C1 segment of cervical spinal cord (tissue), 14 donors: ENCODE measurements around the gene USP34.
"Not testable (repeated sequence)": the region's sequence is repeated elsewhere in the genome, so short reads cannot be mapped to it uniquely, and the experiment has no call there.

ENCODE experiments used
- DNase-seq, 14 donors: peaks; one replicate each; lab custom pipeline; 2025; lab: John Stamatoyannopoulos, UW

Gene USP34

DNA sequence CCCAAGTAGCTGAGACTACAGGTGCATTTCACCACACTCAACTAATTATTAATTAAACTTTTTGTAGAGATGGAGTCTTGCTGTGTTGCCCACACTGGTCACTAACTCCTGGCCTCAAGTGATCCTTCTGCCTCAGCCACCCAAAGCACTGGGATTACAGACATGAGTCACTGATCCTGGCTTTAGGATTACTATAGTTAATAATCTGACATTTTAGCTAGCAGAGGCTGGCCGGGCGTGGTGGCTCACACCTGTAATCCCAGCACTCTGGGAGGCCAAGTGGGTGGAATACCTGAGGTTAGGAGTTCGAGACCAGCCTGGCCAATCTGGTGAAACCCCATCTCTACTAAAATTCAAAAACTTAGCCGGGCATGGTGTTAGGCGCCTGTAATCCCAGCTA lies 39.5 kb downstream of the USP34 start:
- DNase-seq: no peak

- DNase-seq: no peak
Observed at GRCh38 chr2:61426267-61426897, 44.5 kb downstream of the USP34 start.

GRCh38 chr2:61425605-61426155 lies 45.2 kb downstream of the USP34 start:
- no peak for DNase-seq

GRCh38 chr2:61423714-61424113 lies 47.2 kb downstream of the USP34 start:
- DNase-seq: no peak

- no peak for DNase-seq
Observed at GRCh38 chr2:61421611-61422010, 49.3 kb downstream of the USP34 start.

- peak in 1 of 14 donors; percentile 2 for DNase-seq
Observed at GRCh38 chr2:61420991-61421544, 49.8 kb downstream of the USP34 start.

DNA sequence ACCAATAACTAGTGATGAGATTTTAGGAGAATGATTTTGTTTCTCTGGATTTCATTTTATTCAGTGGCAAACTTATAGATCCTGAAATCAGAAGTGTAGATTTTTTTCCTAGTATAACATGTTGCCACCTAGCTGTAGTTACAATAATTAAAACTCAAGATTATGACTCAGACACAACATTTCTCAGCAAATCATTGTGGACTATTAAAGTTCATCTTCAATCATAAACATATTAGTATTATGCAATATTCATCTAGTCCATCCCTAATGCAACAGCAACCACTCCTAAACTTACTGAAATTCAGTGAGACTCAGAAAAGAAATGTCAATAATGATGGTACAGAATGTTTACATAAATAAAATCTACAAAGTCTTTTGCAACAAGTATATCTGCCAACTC lies 51.3 kb downstream of the USP34 start:
- no peak for DNase-seq

DNA sequence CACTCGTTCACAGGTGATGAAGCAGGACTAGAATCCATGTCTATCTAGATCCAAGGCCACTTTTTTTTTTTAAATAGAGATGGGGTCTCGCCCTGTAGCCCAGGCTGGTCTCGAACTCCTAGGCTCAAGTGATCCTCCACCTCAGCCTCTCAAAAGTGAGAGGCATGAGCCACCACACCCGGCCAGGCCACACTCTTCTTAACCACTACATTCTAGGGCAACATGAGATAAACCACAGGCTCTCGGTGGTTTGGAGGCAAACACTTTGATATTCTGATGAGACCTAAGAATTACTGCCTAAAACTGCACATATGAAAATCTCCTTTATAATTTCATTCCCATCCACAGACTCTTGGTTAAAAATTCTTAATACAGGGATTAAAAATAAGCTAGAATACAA lies 51.8 kb downstream of the USP34 start:
- no peak for DNase-seq

- no peak for DNase-seq
Observed at GRCh38 chr2:61416871-61417645, 53.8 kb downstream of the USP34 start.

- DNase-seq: no peak
Observed at GRCh38 chr2:61415265-61415664, 55.6 kb downstream of the USP34 start.

DNA sequence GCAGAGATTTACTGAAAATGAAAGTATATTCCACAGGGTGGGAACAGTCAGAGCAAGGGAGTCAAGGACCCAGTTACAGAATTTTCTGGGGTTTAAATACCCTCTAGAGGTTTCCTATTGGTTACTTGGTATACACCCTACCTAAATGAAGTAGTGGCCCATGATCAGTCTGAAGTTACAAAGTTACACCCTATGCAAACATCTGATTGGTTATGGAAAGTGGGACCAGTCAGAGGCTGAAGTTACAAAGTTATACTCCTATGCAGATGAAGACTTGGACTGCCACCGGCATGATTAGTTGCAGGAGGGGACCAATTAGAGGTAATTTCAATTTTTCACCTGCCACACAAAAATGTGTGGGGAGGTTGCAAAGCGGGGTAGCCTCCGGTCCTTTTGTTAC lies 56.2 kb downstream of the USP34 start:
- no peak for DNase-seq

- no peak for DNase-seq
Observed at GRCh38 chr2:61411109-61411508, 59.8 kb downstream of the USP34 start.

DNA sequence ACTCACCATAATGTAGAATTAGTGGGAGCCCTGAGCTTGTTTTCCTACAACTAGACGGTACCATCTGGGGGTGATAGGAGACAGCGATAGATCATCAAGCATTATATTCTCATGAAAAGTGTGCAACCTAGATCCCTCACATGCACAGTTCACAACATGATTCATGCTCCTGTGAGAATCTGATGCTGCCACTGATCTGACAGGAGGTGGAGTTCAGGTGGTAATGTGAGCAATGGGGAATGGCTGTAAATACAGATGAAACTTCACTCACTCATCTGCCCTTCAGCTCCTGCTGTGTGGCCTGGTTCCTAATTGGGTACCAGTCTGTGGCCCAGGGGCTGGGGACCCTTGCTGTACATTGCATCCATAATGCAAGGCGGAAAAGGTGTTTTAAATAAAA lies 60.7 kb downstream of the USP34 start:
- DNase-seq: no peak

DNA sequence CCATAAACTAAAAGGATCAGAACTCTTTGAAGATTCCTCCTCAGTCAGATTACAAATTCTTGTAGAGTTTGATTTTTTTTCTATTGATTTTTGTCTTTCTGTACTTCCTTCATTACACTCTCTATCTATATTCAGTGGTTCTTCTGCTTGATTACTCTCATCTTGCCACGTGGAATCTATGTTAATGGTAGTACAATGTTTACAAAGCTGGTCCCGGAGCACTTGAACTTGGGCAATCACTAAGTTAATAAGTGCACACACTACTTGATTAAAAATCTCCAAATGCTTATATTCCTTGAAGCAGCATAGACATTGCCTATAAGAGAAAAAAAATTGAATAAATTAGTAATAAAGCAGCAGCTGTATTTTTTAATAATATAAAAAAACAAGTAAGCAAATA lies 65.1 kb downstream of the USP34 start:
- no peak for DNase-seq

DNA sequence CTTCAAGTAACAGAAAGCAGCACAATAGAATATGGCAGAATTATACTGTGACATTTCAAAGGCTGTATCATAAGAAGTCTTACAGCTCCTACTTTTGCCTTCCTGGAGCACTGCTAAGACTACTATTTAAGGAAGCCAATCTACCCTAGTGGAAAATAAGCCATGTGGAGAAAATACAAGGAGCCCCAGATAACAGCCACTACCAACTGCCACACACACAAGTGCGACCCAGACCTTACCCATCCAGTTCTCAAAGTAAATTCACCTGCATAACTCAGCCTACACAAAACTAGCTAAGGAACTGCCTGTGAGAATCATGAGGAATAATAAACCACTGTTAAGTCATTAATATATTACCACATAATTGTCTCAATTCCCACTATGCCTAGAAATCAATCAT lies 66.4 kb downstream of the USP34 start:
- no peak for DNase-seq

DNA sequence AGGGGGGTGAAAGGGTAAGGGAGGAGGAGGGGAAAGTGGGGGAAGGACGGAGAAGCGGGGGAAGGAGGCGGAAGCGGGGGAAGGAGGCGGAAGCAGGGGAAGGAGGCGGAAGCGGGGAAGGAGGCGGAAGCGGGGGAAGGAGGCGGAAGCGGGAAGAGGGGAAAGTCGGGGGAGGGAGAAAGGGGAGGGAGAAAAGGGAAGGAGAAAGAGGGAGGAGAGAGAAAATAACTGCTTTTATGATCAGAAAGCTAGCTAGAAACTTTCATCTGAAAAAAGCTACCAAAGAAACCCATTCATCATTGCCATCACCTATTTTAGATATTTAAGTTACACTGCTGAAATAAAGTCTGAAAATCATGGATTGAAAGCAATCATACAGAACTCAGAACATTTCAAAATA lies 72.5 kb downstream of the USP34 start:
- no peak for DNase-seq

DNA sequence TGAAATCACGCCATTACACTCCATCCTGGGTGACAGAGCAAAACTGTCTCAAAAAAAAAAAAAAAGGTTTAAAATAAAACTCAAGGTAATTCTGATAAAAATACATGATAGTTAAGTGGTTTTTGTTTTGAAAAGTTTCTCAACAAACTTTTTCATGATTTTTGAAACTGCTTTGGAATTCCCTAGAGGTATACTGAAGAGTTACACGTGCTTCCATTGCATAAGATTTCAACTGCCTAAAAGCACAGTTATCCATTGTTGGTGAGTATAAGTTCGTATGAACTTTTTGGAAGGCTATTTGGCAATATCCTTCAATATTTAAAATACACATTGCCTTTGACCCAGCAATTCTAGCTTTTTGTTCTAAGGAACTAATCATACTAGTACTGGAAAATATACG lies 74.9 kb downstream of the USP34 start:
- DNase-seq: no peak

- not testable (repeated sequence) for DNase-seq
Observed at GRCh38 chr2:61387588-61387987, 83.3 kb downstream of the USP34 start.

DNA sequence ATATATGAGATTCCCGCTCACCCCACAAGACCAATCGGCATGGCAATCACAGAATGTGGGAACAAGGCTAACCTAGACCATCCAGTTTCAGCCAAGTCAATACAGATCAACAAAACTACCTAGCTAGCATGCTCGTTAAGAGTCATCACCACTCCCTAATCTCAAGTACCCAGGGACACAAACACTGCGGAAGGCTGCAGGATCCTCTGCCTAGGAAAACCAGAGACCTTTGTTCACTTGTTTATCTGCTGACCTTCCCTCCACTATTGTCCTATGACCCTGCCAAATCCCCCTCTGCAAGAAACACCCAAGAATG lies 90.0 kb downstream of the USP34 start:
- not testable (repeated sequence) for DNase-seq

DNA sequence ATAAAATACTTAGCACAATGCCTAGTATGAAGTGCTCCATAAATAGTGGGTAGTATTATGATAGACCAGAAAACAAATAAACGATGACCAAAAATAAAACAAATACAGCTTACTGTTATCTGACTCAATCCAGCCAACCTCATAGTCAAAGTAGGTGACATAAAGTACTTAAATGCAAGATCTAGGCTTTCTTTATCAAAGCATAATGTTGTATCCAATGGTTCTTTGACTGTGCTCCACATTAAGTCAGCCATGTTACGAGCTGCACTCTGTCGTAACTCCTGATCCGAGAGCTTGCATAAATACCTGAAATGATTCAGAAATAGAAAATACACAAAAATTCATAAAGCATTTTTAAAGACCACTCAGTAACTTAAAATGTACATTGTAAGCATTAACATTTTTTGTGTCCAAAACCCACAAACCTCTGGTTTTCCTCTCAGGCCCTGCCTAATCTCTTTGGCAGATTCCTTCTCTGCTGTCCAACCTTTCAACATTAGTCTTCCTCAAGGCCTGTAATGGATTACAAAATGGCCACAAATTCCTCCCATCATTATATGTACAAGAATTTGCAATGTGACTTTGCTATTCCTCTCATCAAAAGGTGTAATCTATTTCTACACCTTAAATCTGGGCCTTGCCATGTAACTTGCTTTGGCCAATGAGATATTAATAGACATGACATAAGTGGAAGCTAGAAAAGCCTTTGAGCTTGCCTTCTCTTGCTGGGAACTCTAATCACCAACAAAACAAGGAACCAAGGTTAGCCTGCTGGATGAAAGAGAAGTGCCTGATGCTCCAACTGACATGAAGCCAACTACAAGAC lies 90.6 kb downstream of the USP34 start:
- DNase-seq: no peak

- DNase-seq: no peak
Observed at GRCh38 chr2:61379521-61379920, 91.4 kb downstream of the USP34 start.

DNA sequence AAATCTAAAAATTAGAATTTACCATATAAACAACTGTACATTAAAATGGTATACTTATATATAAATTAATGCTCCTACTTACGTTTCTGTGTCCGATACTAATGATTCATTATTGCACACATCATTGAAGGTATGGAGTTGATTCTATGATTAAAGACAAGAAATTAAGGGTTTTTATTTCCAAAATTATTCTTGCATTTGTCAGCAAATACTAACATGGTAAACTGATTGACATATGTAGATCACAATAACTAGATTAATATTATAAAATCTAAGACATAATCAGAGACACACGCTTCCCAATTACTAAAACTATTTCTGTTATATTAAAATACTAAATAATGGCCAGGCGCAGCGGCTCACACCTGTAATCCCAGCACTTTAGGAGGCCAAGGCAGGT lies 92.6 kb downstream of the USP34 start:
- no peak for DNase-seq
